Measurements from ENCODE around the gene SETD2.

The SETD2 gene

GRCh38 chr3:46970391-46971091 is 193.4 kb downstream of the SETD2 start:
- Histone ChIP-seq H3K27me3 (ENCODE audit: insufficient read depth, low read length, poor library complexity) (no peaks in the 10 kb centered on the region), H3K4me1 (ENCODE audit: insufficient read depth, low read length) (peaks cover 29% of the 10 kb centered on the region), H3K9ac (ENCODE audit: low read depth, low read length) (no peak overlapping the region), H3K4me3 (ENCODE audit: low read depth in 1 of 2, low read length in 2 of 2) (no peak overlapping the region), H3K27ac (ENCODE audit: low read length) (no peak overlapping the region), H2AFZ (ENCODE audit: low read depth, low read length) (no peak overlapping the region), H3K79me2 (ENCODE audit: insufficient read depth, low read length) (peaks cover 98% of the 10 kb centered on the region), H3K36me3 (ENCODE audit: insufficient read depth, low read length) (peaks cover 68% of the 10 kb centered on the region), H3K4me2 (ENCODE audit: insufficient read depth, low read length) (no peak overlapping the region), H4K20me1 (ENCODE audit: insufficient read depth, low read length) (peaks cover 90% of the 10 kb centered on the region), H3K9me3 (ENCODE audit: insufficient read depth, low read length, severe bottlenecking) (no peaks in the 10 kb centered on the region)
- DNase-seq (no peak), ATAC-seq (ENCODE audit: insufficient read depth, low read depth) (no peak; the same call in 2 of the 3 replicates)
- TF ChIP-seq, protein P1, sequence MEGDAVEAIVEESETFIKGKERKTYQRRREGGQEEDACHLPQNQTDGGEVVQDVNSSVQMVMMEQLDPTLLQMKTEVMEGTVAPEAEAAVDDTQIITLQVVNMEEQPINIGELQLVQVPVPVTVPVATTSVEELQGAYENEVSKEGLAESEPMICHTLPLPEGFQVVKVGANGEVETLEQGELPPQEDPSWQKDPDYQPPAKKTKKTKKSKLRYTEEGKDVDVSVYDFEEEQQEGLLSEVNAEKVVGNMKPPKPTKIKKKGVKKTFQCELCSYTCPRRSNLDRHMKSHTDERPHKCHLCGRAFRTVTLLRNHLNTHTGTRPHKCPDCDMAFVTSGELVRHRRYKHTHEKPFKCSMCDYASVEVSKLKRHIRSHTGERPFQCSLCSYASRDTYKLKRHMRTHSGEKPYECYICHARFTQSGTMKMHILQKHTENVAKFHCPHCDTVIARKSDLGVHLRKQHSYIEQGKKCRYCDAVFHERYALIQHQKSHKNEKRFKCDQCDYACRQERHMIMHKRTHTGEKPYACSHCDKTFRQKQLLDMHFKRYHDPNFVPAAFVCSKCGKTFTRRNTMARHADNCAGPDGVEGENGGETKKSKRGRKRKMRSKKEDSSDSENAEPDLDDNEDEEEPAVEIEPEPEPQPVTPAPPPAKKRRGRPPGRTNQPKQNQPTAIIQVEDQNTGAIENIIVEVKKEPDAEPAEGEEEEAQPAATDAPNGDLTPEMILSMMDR (IDR thresholded peaks at IDR 0.05; ENCODE audit: borderline replicate concordance, extremely low read depth, low read length, poor library complexity, severe bottlenecking): no peak
- TF ChIP-seq EZH2 (IDR thresholded peaks at IDR 0.05; ENCODE audit: borderline replicate concordance, low read depth, low read length, severe bottlenecking): no peak

GRCh38 chr3:46968783-46969428 is 195.0 kb downstream of the SETD2 start:
- H3K4me3 ChIP-seq (ENCODE audit: low read depth in 1 of 2, low read length in 2 of 2): no peak overlapping the region
- H3K4me2 ChIP-seq (ENCODE audit: insufficient read depth, low read length): no peak overlapping the region
- H3K27ac ChIP-seq (ENCODE audit: low read length): peak overlapping the region; percentile 37; the same call in 1 of the 2 replicates
- peaks cover 84% of the 10 kb centered on the region for H4K20me1 ChIP-seq (ENCODE audit: insufficient read depth, low read length)
- ATAC-seq (ENCODE audit: insufficient read depth, low read depth) (no peak), DNase-seq (no peak)
- H2AFZ ChIP-seq (ENCODE audit: low read depth, low read length): no peak overlapping the region
- TF ChIP-seq, protein P1 (IDR thresholded peaks at IDR 0.05; ENCODE audit: borderline replicate concordance, extremely low read depth, low read length, poor library complexity, severe bottlenecking): no peak
- TF ChIP-seq EZH2 (IDR thresholded peaks at IDR 0.05; ENCODE audit: borderline replicate concordance, low read depth, low read length, severe bottlenecking): no peak
- H3K9ac ChIP-seq (ENCODE audit: low read depth, low read length): no peak overlapping the region
- H3K9me3 ChIP-seq (ENCODE audit: insufficient read depth, low read length, severe bottlenecking): no peaks in the 10 kb centered on the region
- H3K79me2 ChIP-seq (ENCODE audit: insufficient read depth, low read length): peaks cover 91% of the 10 kb centered on the region
- H3K4me1 ChIP-seq (ENCODE audit: insufficient read depth, low read length): peaks cover 14% of the 10 kb centered on the region
- H3K27me3 ChIP-seq (ENCODE audit: insufficient read depth, low read length, poor library complexity): no peaks in the 10 kb centered on the region
- peaks cover 65% of the 10 kb centered on the region for H3K36me3 ChIP-seq (ENCODE audit: insufficient read depth, low read length)

DNA sequence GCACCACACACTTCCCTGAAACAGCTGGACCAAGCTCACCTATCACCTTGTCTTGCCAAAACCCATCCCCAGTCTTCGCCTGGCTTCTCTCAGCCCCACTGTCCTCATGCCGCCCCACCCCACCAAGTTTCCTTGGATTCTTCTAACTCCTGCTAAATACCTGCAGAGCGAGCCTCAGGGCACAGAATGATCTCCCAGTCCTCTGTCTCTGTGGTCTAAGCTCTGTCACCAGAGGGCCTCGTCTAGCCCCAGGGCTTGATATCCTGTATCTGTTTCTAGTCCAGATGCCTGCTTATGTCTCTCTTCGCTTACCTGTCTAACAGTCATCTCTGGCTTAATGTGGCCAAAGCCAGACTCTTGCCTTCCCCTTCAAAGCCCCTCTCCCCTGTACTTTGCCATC is 197.1 kb downstream of the SETD2 start:
- Histone ChIP-seq H3K4me1 (ENCODE audit: insufficient read depth, low read length) (peaks cover under 1% of the 10 kb centered on the region; the same call in 1 of the 2 replicates), H3K4me3 (ENCODE audit: low read depth in 1 of 2, low read length in 2 of 2) (no peak overlapping the region), H3K27ac (ENCODE audit: low read length) (no peak overlapping the region), H3K27me3 (ENCODE audit: insufficient read depth, low read length, poor library complexity) (no peaks in the 10 kb centered on the region), H3K9me3 (ENCODE audit: insufficient read depth, low read length, severe bottlenecking) (no peaks in the 10 kb centered on the region), H2AFZ (ENCODE audit: low read depth, low read length) (no peak overlapping the region), H3K79me2 (ENCODE audit: insufficient read depth, low read length) (peaks cover 86% of the 10 kb centered on the region), H4K20me1 (ENCODE audit: insufficient read depth, low read length) (peaks cover 77% of the 10 kb centered on the region), H3K4me2 (ENCODE audit: insufficient read depth, low read length) (no peak overlapping the region), H3K9ac (ENCODE audit: low read depth, low read length) (no peak overlapping the region), H3K36me3 (ENCODE audit: insufficient read depth, low read length) (peaks cover 60% of the 10 kb centered on the region)
- TF ChIP-seq, protein P1 (IDR thresholded peaks at IDR 0.05; ENCODE audit: borderline replicate concordance, extremely low read depth, low read length, poor library complexity, severe bottlenecking): peak; percentile 16
- no peak for TF ChIP-seq EZH2 (IDR thresholded peaks at IDR 0.05; ENCODE audit: borderline replicate concordance, low read depth, low read length, severe bottlenecking)
- DNase-seq: no peak
- peak; percentile 44; the same call in 1 of the 3 replicates for ATAC-seq (ENCODE audit: insufficient read depth, low read depth)

Data from DND-41 (cell line).